Skin epidermis (tissue), 12 donors: ENCODE results near the gene GOLGA7B.

Experiments
- H3K27ac ChIP-seq, 21 experiments: fragments of 200-600 bp; sonication (generic) in 11 of 21; one replicate each; pipeline ENCODE4 v1.5.0; 2020; ENCODE audit warnings: mild to moderate bottlenecking in 3 of 21, inconsistent platforms in 2 of 21, moderate library complexity in 2 of 21
- H3K4me3 ChIP-seq, 7 experiments: fragments of 200-600 bp; sonication (generic) in 2 of 7; one replicate each; pipeline ENCODE4 v1.5.0; 2020; ENCODE audit warnings: inconsistent platforms in 2 of 7, mild to moderate bottlenecking in 2 of 7, moderate library complexity in 1 of 7

The GOLGA7B gene

DNA sequence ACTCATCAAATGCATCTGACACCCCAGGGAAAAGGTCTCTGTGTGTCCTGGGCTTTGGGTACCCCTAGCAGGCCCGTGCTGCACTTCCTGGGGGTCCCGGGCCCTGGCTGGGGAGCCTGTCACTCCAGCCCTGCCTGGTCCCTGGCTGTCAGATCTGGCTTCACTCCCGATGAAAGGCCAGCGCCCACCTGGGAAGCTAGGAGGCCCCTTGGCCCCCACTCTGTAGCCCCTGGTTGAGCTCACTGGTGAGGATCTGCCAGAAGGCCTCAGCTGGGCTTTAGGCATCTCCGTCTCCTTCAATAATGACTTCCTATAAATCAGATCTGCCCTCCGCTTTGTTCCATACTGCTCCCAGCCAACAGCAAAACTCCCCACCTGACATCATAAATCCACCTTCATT, 64.0 kb downstream of the GOLGA7B start:
- Histone ChIP-seq H3K27ac (no peak overlapping the region), H3K4me3 (no peak overlapping the region)

DNA sequence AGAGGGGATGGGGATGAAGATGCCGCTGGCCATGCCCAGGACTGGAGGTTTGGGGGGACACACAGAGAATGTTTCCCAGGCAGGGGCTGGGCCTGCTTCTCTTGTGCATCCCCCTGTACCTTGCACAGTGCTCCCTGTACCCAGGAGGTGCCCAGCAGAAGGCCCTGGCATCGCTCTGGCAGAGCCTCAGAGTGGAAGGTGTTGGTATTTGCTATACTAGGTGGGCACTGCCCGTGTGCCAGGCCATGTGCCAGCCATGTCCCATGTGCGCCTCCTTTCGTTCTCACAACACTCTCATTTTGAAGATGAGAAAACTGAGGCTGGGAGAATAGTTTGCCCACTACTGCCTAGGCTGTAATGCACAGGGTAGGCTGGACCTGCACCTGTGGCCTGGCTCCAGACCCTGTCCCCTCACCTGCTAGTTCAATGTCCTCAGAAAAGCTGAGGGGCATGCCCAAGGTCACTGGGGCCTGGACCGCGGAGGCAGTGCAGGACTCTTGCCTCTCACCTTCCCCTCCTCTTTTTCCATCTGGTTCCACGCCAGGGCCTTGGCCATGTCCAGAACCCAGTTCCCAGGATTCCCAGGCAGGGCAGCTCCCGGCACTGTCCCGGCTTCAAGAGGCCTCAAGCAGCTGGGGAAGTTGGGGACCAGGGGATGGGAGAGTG, 64.7 kb downstream of the GOLGA7B start:
- Histone ChIP-seq H3K4me3 (no peak overlapping the region), H3K27ac (no peak overlapping the region)

DNA sequence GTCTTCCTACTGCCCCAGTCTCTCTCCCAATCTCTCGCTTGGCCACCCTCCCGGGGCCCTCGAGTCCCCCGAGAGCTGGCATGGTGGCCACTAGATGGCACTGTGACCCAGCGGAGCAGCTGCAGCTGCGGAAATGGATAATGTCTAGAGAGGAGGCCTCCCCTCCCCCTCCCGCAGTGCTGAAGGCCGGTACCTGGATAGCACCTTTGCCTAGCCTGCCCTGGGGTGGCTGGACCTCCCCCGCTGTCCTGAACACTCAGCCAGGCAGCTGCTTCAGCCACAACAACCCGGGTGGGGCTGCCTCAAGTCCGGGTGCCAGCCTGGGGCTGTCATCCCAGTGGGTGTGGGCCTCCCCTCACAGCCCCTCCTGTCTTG, 65.2 kb downstream of the GOLGA7B start:
- Histone ChIP-seq H3K4me3 (no peak overlapping the region), H3K27ac (no peak overlapping the region)

DNA sequence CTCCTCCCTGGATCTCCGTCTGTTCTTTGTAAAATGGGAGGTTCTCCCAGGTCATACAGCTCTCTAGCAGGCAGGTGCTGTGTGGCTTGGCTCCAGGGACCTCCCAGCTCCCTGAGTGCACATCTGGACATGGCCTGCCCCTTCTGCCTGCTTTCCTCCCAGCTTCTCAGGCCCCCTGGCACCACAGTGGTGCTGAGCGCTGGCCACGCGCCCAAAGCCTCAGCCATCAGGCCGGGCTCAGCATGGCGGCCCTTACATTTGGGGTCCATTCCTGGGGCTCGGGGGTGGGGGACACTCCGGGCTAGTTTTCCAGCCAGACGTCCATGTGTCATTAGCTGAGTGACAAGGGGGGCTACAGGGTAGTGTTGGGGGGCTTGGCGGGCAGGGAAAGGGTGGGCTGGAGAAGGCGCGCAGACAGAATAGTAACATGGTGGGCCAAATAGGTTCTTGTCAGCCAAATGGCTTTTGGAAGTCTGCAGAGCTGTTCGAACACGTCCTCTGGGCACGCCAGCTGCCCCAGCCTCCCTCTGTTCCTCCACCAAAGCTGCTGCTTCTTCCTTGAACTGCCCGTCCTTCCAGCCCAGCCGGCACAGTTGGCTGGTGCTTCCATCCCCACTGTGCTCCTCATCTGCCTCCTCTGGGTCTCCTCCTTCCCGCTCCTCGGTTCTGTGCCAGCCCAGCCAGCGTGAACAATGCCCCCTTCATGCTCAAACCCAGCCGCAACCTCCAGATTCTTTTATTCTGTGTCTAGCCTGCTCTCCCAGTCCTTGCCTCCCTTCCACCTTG, 65.9 kb downstream of the GOLGA7B start:
- no peak overlapping the region for H3K4me3 ChIP-seq

DNA sequence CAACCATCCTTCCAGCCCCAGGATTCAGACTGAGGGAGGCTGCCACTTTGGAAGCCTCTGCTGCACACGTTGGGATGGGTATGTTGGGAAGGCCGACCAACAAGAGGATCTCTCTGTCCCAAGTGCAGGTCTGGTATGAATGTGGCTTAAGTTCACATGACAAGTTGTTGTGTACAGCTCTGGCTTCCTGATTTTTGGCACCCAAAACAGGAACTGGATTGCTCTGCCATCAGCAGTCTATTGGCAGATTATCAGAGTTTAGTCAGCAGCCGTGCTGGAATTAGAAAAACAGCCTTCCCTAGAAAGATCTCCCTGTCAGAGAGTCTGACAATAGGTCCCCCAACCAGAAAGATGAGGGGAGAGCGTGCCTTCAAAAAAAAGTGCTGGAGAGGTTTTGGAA, 66.9 kb downstream of the GOLGA7B start:
- H3K27ac ChIP-seq = no peak overlapping the region
- no peak overlapping the region for H3K4me3 ChIP-seq

More for the DNA sequence above, 65.9 kb downstream of the GOLGA7B start:
- no peak overlapping the region for H3K27ac ChIP-seq

DNA sequence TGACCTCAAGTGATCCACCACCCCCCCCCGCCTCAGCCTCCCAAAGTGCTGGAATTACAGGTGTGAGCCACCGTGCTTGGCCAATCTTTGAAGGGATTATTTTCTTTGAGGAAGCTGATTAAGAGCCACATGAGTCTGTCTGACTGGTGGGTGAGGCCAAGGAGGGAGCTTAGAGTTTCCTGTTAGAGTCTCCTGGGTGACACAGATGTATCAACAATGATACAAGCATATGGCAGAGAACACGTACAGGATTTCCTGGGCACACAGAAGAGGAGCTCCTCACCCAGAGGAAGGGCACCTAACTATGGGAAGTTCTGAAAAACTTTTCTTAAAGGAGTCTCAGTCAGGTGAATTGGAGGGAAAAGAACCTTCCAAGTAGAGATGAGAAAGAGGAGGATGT, 69.4 kb downstream of the GOLGA7B start:
- Histone ChIP-seq H3K4me3 (no peak overlapping the region), H3K27ac (no peak overlapping the region)

DNA sequence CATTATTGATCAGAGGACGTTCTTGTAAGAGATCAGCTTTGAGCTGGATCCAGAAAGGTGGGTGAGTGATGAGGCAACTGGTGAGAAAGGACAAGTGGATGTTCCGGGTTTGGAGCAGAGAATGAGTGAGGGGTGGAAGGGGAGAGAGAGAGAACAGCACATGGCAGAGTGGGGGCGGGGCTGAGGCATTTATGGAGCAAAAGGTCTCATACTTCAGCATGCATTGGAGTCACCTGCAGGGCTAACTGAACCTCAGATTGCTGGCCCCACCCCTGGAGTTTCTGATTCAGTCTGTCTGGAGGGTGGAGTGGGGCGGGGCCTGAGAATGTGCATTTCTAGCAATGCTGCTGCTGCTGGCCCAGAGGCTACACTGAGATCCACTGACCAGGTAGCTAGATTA, 71.2 kb downstream of the GOLGA7B start:
- no peak overlapping the region for H3K27ac ChIP-seq
- no peak overlapping the region for H3K4me3 ChIP-seq
